Activated naive CD4-positive, alpha-beta T cell treated with anti-CD3 and anti-CD28 coated beads for 36 hours (primary cell): ENCODE results near the gene IPPK. TPM values are rescaled to one million over a fixed set of nuclear protein-coding genes. Genes with fewer than 3 reads are reported as not detected.
A peak's percentile ranks its signal among the peaks of the same experiment; 100 is the strongest.

Source experiments
- CTCF ChIA-PET: fragments of 350-600 bp; sonication (Branson Sonifier 250); formaldehyde crosslinking; loops from one replicate; lab custom pipeline; 2021; ENCODE audit warnings: antibody characterized with exemption; lab: Charles Lee
- DNase-seq: peaks from one replicate; pipeline ENCODE4 v3.0.0-alpha.2; 2020
- H3K27ac Mint-ChIP-seq: one replicate; pipeline ENCODE4 v1.8.0; 2021; ENCODE audit warnings: mild to moderate bottlenecking, mixed read lengths
- H3K27me3 Mint-ChIP-seq: one replicate; pipeline ENCODE4 v1.8.0; 2021; ENCODE audit warnings: low read depth, mixed read lengths
- H3K36me3 Mint-ChIP-seq: one replicate; pipeline ENCODE4 v1.8.0; 2021; ENCODE audit warnings: low read depth, mixed read lengths
- H3K4me1 Mint-ChIP-seq: one replicate; pipeline ENCODE4 v1.8.0; 2021; ENCODE audit warnings: low read depth, mixed read lengths
- H3K4me3 Mint-ChIP-seq: one replicate; pipeline ENCODE4 v1.8.0; 2021; ENCODE audit warnings: mild to moderate bottlenecking, moderate library complexity, mixed read lengths
- H3K9me3 Mint-ChIP-seq: one replicate; pipeline ENCODE4 v1.8.0; 2021; ENCODE audit warnings: mixed read lengths
- intact Hi-C: fragments of 100-400 bp; cut with micrococcal nuclease; formaldehyde crosslinking; loops from one replicate; pipeline ENCODE4 v1.15.1; 2023
- total RNA-seq, 2 experiments: library from RNA; stranded (reverse); gene quantifications; one replicate each; pipeline ENCODE4 v1.2.3, GENCODE V29; 2021

IPPK gene
- total RNA-seq, 2 experiments from 2014 or later = 7.6 to 8.2 TPM

DNA sequence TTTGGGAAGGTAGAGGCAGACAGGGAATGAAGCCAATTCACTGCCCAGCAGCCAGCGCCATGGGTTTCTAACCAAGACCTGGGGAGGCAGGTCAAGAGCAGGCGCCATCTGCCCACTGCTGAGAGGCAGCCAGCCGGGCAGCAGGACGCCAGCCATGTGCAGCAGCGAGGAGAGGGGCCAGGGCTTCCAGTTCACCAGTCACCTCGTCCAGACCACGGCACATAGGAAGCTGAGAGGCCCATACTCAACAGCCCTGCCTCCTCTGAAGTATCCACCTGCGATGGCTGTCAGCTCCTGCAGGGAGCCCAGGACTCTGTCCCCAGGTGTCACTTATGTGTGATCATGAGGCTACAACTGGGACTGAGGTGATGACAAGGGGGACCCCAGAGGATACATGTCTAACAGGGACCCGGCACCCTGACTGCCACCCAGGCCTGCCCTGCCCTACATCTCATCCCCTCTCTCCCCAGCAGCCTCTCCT, 30.1 kb downstream of the IPPK start:
- intact Hi-C loops = no loop called here
- Mint-ChIP-seq H3K27ac (no peak overlapping the region), H3K4me3 (no peak overlapping the region), H3K4me1 (no peaks in the 10 kb centered on the region), H3K9me3 (no peaks in the 10 kb centered on the region), H3K27me3 (no peaks in the 10 kb centered on the region), H3K36me3 (peaks cover 9% of the 10 kb centered on the region)
- no peak for DNase-seq
- CTCF ChIA-PET = no interaction called here

DNA sequence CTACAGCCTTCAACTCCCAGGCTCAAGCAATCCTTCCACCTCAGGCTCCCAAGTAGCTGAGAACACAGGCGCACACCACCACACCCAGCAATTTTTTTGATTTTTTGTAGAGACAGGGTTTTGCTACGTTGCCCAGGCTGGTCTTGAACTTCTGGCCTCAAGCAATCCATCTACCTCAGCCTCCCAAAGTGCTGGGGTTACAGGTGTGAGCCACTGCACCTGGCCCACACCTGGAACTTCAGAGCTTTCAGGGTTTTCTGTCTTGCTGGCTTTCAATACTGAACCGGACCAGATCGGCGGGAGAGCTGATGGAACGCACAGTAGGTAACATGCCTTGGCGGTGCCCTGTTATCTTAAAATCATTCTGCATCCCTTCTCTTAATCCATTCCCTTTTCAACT, 30.8 kb downstream of the IPPK start:
- DNase-seq = no peak
- H3K9me3 Mint-ChIP-seq = no peaks in the 10 kb centered on the region
- H3K4me3 Mint-ChIP-seq = no peak overlapping the region
- no peaks in the 10 kb centered on the region for H3K27me3 Mint-ChIP-seq
- no peaks in the 10 kb centered on the region for H3K4me1 Mint-ChIP-seq
- intact Hi-C loops = no loop called here
- peaks cover 11% of the 10 kb centered on the region for H3K36me3 Mint-ChIP-seq
- CTCF ChIA-PET = interaction anchor here (1.1 kb wide), 1 partner anchor 499 kb away, joined by 3 read pairs; no protein-coding TSS in a partner anchor
- H3K27ac Mint-ChIP-seq = no peak overlapping the region

DNA sequence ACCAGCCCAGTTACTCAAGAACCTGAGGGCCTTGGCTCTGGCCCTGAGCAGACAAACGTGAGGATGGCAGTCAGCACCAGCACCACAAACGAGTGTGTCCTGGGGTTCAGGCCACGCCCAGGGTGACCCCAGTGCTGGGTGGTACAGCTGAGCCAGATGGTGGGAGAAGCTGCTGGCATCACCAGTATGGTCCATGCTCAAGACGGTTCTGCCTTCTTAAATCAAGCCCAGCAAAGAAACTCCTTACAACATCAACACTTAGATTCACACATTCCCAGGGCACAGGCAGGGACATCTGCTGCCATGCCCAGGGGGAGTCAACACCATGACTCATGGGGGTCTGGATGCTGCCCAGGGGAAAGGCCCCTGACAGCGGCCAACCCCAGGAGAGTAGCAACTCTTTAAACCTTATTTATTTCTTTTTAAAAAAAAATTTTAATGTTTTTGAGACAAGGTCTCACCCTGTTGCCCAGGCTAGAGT, 31.3 kb downstream of the IPPK start:
- intact Hi-C loops = no loop called here
- no peak for DNase-seq
- Mint-ChIP-seq H3K4me3 (no peak overlapping the region), H3K4me1 (no peaks in the 10 kb centered on the region), H3K27me3 (no peaks in the 10 kb centered on the region), H3K36me3 (peaks cover 9% of the 10 kb centered on the region), H3K27ac (no peak overlapping the region), H3K9me3 (no peaks in the 10 kb centered on the region)
- CTCF ChIA-PET = interaction anchor here (1.1 kb wide), 1 partner anchor 499 kb away, joined by 3 read pairs; no protein-coding TSS in a partner anchor

DNA sequence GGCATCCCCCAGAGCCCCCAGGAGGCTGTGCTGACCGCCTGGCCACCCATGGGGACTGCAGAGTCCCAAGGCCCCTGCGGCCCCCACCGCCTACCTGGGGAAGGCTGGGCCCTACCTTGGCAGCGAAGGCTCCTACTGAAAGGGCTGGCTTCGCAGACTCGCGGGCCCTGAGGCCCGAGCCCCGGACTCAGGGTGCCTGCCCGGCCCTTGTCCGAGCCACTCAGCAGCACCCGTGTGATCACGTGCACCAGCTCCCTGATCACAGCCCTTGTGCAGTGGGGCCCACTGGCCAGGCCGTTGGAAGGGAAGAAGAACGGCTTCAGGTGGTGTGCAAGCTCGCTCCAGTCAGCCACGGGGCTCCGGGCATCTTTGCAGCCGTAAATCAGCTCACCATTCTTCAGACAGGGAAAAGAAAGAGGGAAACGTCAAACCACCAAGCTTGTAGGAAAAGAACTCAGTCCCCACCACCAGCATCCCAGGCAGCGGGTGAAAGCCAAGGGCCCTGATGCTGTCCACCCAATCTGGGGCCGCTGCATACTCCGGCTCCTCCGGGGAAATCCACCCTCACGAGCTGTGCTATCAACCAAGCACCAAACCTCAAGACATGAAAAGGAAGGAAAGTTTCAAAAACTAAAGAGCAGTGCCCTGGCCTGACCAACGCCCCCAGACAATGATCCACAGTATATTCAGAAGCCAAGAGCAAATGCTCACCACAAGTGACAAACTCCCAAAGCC, 31.9 kb downstream of the IPPK start:
- peaks cover 8% of the 10 kb centered on the region for H3K36me3 Mint-ChIP-seq
- CTCF ChIA-PET = interaction anchor here (1.1 kb wide), 1 partner anchor 498 kb away, joined by 3 read pairs; no protein-coding TSS in a partner anchor
- no peak overlapping the region for H3K27ac Mint-ChIP-seq
- H3K27me3 Mint-ChIP-seq = no peaks in the 10 kb centered on the region
- H3K9me3 Mint-ChIP-seq = no peaks in the 10 kb centered on the region
- no peak overlapping the region for H3K4me3 Mint-ChIP-seq
- no peak for DNase-seq
- intact Hi-C loops = no loop called here
- no peaks in the 10 kb centered on the region for H3K4me1 Mint-ChIP-seq

DNA sequence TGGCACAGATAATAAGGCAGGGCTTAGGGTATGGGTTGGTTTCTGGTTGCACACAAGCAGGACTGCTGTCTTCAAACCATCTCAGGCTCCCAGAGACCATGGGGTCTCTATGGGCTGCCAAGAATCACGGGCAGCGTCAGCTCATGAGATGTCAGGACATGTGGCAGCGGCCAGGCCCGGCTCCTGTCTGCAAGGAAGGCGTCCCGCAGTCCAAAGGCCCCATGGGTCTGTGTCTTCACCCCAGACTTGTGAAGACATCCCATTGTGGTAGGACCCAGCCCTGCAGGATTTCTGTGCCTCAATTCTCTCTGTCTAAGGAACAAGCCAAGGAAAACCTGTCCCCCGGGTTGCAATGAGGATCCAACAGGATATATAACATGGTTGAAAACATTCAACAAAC, 32.6 kb downstream of the IPPK start:
- Mint-ChIP-seq H3K27me3 (no peaks in the 10 kb centered on the region), H3K36me3 (peaks cover 10% of the 10 kb centered on the region), H3K4me3 (no peak overlapping the region), H3K4me1 (no peaks in the 10 kb centered on the region), H3K9me3 (no peaks in the 10 kb centered on the region), H3K27ac (peak overlapping the region; percentile 56)
- no peak for DNase-seq
- intact Hi-C loops = no loop called here
- CTCF ChIA-PET = no interaction called here

DNA sequence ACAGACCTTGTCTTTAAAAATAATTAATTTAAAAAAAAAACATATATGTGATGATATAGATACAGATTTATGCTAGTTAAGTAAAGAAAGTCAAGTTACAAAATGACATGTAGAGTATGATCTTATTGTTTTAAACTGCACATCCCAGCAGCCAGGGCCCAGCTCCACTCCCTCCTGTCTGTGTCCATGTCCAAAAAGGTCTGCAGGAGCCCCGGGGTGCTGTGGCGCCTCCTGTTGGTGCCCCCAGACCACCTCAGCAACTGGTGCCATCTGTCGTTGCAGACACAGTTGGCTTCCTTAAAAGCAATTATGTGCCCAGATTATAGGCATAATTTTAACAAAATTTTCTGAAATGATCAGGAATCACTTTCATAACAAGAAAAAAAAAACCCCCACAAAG, 33.3 kb downstream of the IPPK start:
- DNase-seq = no peak
- CTCF ChIA-PET = interaction anchor here (3.7 kb wide), 1 partner anchor 497 kb away, joined by 23 read pairs; no protein-coding TSS in a partner anchor
- Mint-ChIP-seq H3K27me3 (no peaks in the 10 kb centered on the region), H3K9me3 (no peaks in the 10 kb centered on the region), H3K27ac (no peak overlapping the region), H3K4me1 (no peaks in the 10 kb centered on the region), H3K4me3 (no peak overlapping the region), H3K36me3 (peaks cover 12% of the 10 kb centered on the region)
- intact Hi-C loops = no loop called here

DNA sequence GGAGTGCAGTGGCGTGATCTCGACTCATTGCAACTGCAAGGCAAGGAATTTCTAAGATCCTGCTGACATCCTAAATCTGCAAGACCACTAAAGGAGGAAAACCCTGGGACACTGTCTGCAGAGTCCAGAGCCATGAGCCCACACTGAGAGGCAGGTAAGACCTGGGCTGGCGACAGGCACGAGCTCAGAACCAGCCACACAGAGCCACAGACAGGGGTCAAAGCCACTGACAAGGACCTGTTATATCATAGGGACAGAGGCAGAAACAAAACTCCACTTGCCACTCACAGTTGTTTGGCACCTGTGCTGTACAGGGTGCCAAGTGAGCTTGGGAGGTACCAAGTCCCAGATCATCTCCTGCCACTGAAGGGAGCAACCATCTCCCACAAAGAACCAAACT, 34.2 kb downstream of the IPPK start:
- CTCF ChIA-PET = interaction anchor here (3.7 kb wide), 1 partner anchor 497 kb away, joined by 23 read pairs; no protein-coding TSS in a partner anchor
- Mint-ChIP-seq H3K36me3 (peaks cover 11% of the 10 kb centered on the region), H3K27me3 (no peaks in the 10 kb centered on the region), H3K27ac (no peak overlapping the region), H3K9me3 (no peaks in the 10 kb centered on the region), H3K4me3 (no peak overlapping the region), H3K4me1 (no peaks in the 10 kb centered on the region)
- no peak for DNase-seq
- intact Hi-C loops = no loop called here

DNA sequence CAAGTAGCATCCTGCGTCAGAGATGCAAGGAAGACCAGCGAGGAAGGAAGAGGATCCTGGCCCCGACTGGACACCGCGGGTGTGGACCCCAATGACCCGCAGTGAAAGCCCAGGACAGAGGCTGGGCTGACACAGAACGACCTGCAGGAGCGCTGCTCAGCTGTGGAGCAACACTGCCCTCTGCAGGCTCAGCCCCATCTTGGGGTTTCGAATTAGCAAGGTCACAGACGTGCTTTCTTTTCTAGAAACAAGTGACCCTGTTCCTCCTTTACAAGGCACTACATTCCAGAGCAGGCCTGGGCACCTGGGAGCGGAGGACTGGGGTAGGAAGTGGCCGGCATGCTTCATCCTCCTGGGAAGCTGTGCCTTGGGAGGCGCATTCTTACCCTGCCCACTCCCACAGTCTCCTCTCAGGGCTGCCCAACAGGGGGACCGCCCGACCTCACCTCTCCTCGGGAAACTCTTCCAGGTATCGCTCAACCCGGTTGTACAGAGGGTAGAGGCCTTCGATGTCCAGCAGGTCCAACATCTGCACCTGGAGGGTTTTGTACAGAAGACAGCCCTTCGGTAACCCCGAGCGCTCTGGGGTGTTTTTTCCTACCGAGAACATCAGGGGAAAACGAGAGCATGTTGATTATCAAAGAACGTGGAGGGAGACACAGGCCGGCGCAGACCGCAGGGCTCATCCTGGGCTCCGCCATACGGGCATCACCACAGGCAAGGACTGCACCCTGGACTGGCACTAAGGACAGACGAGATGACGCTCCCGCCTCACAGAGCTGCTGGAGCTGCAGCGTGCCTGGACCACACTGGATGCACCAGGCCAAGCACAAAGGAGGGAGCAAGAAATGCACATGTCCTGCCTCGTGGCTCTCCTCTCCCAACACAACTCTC, 35.0 kb downstream of the IPPK start:
- H3K4me3 Mint-ChIP-seq = no peak overlapping the region
- peak; percentile 78 for DNase-seq
- intact Hi-C loops = loop anchor here (1.0 to 5.0 kb wide), 3 partner anchors 133 to 495 kb away; partner anchors contain the start of genes CENPP and NOL8
- H3K27me3 Mint-ChIP-seq = no peaks in the 10 kb centered on the region
- CTCF ChIA-PET = interaction anchor here (0.6 to 3.7 kb wide), 4 partner anchors 10 to 496 kb away, joined by 3 to 23 read pairs (median 4); no protein-coding TSS in a partner anchor
- no peaks in the 10 kb centered on the region for H3K4me1 Mint-ChIP-seq
- H3K9me3 Mint-ChIP-seq = no peaks in the 10 kb centered on the region
- peaks cover 12% of the 10 kb centered on the region for H3K36me3 Mint-ChIP-seq
- H3K27ac Mint-ChIP-seq = no peak overlapping the region

DNA sequence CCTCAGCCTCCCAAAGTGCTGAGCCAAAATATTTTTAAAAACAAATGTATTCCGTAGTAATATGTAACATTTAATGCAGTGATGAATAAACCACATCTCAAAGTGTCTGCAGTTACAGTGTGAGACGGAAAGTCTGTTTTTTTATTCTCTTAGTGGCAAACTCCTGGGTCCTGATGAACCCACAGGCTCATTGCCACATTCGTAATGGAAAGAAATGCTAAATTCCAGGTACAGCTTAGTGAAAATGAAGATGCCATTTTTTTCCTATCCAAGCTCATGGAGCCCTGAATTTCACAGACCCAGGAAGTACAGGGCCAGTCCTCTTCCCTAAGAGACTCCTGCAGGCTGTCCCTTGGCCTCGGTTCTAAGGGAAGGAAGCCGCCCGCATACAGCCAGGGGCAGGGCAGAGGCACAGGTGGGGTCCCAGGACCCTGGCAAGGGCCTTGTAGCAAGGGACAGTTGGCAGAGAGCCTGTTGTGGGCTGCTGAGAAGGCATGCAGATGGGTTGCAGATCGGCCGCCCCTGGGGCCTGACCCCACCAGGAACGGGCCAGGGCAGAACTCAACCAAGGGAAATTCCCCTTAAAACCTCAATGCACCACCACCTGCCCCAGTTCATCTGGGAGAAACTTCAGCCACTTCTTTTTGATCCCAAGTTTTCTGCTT, 36.2 kb downstream of the IPPK start:
- CTCF ChIA-PET = interaction anchor here (0.6 to 3.7 kb wide), 5 partner anchors 9 to 495 kb away, joined by 3 to 23 read pairs (median 4); no protein-coding TSS in a partner anchor
- no peaks in the 10 kb centered on the region for H3K4me1 Mint-ChIP-seq
- peaks cover 22% of the 10 kb centered on the region for H3K36me3 Mint-ChIP-seq
- intact Hi-C loops = loop anchor here (1.0 to 5.0 kb wide), 3 partner anchors 131 to 493 kb away; partner anchors contain the start of genes CENPP and NOL8
- no peak overlapping the region for H3K4me3 Mint-ChIP-seq
- no peak overlapping the region for H3K27ac Mint-ChIP-seq
- no peaks in the 10 kb centered on the region for H3K9me3 Mint-ChIP-seq
- H3K27me3 Mint-ChIP-seq = no peaks in the 10 kb centered on the region
- no peak for DNase-seq

DNA sequence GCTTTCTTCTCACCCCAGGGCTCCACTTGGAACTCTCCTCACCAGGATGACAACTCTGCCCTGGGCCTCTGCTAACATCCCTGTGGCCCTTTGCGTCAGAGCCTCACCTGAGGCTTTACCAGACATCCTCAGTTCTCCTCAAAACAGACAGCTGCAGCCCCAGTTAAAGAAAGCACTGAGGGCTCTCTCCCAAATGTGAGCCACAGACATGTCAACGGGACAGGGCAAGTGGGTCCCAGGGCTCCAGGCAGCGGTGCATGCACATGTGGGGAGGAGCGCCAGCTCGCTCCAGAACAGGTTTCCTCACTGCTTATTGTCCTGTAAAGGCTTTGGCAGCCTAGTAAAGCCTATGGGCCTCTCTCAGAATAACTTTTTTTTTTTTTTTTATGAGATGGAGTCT, 37.3 kb downstream of the IPPK start:
- H3K4me3 Mint-ChIP-seq = no peak overlapping the region
- H3K4me1 Mint-ChIP-seq = no peaks in the 10 kb centered on the region
- H3K27me3 Mint-ChIP-seq = no peaks in the 10 kb centered on the region
- no peak overlapping the region for H3K27ac Mint-ChIP-seq
- CTCF ChIA-PET = no interaction called here
- H3K36me3 Mint-ChIP-seq = peaks cover 28% of the 10 kb centered on the region
- intact Hi-C loops = loop anchor here (5.0 kb wide), 2 partner anchors 130 to 305 kb away; partner anchors contain the start of genes CENPP and NOL8
- no peaks in the 10 kb centered on the region for H3K9me3 Mint-ChIP-seq
- no peak for DNase-seq

DNA sequence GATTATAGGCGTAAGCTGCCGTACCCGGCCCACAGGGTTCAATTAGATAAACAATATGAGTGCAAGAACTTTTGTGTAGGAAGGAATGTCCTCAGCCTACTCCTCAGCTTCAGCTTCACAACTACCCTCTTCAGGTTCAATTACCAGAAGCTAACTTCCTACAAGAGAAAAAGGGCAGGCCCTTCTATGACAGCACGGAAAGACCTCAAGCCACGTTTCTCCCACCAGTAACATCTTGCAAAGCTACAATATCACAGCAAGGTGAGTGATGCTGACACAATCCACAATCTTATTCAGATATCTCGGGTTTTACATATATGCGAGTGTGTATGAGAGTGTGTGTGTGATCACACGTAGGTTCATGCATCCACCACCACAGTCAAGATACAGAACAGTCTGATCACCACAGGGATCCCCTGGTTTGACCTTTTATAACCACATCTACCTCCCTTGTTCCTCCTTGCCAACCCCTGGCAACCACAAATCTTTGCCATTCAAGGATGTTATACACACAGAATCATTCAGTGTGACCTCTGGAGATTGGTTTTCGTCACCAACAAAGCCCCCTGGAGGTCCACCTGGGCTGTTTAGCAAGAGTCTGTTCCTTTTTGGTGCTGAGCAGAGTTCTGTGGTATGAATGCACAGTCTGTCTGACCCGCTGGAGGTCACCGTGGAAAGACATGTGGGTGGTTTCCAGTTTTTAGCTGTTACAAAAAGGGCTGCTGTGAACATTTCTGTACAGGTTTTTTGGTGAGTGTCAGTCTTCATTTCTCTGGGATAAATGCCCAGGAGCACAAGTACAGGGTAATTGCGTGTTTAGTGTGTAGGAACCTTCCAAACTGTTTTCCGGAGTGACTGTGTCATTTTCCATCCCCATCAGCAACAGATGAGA, 38.2 kb downstream of the IPPK start:
- Mint-ChIP-seq H3K9me3 (no peaks in the 10 kb centered on the region), H3K4me3 (no peak overlapping the region), H3K4me1 (no peaks in the 10 kb centered on the region), H3K27me3 (no peaks in the 10 kb centered on the region), H3K27ac (no peak overlapping the region), H3K36me3 (peaks cover 33% of the 10 kb centered on the region)
- intact Hi-C loops = loop anchor here (5.0 kb wide), 2 partner anchors 129 to 304 kb away; partner anchors contain the start of genes CENPP and NOL8
- DNase-seq = no peak
- CTCF ChIA-PET = no interaction called here
